SJSA1 (cell line): ENCODE results near the gene ZCCHC17. TPM values are rescaled to one million over a fixed set of nuclear protein-coding genes. Genes with fewer than 3 reads are reported as not detected.

Source experiments
- total RNA-seq: library from RNA; depleted of rRNA; stranded (reverse); fragments of >200 nt; shearing (Covaris generic); gene quantifications from 2 replicates; pipeline ENCODE4 v1.2.3, GENCODE V29; 2014; rRNA removed

The ZCCHC17 gene
- total RNA-seq, 1 experiment from 2014 or later = 50.2 TPM

Other genes starting within 250 kb of the ZCCHC17 start
- gene PUM1, start 231.3 kb upstream of the ZCCHC17 start, total RNA-seq = 23.0 and 36.6 TPM in 2 replicates
- gene NKAIN1, start 57.1 kb upstream of the ZCCHC17 start, total RNA-seq = 0.05 TPM in 1 of 2 replicates, not detected in the other
- gene SNRNP40, start 244 bp upstream of the ZCCHC17 start, total RNA-seq = 80.0 and 139 TPM in 2 replicates
- 0.24 TPM in 1 of 2 replicates, not detected in the other for gene FABP3, start 76.0 kb downstream of the ZCCHC17 start, total RNA-seq
- 10.4 and 16.6 TPM in 2 replicates for gene SERINC2, start 116.2 kb downstream of the ZCCHC17 start, total RNA-seq